ENCODE results near the gene ARHGEF19. TPM values are rescaled to one million over a fixed set of nuclear protein-coding genes. Genes with fewer than 3 reads are reported as not detected.

The ARHGEF19 gene
- total and polyA plus RNA-seq, 2 of the 13 experiments (the other 11 are each of a cell fraction or from before 2014, with no cell fraction given), result 1.7 to 1.8 TPM

GRCh38 chr1:16251381-16251780 lies 38.9 kb upstream of the ARHGEF19 start (continued):
- TF ChIP-seq REST (IDR thresholded peaks at IDR 0.05; ENCODE audit: borderline replicate concordance in 1 of 2, low read depth in 1 of 2, low read length in 2 of 2) (no peak), ZFP36L1 (CRISPR knock-in tag; IDR thresholded peaks at IDR 0.05) (no peak), ESRRA (CRISPR knock-in tag; IDR thresholded peaks at IDR 0.05; ENCODE audit: low read depth) (no peak), ZNF784 (CRISPR knock-in tag; IDR thresholded peaks at IDR 0.05; ENCODE audit: borderline replicate concordance) (no peak)

GRCh38 chr1:16250524-16251251 lies 38.2 kb upstream of the ARHGEF19 start:
- H3K4me2 ChIP-seq (ENCODE audit: low read depth, low read length), result no peak overlapping the region
- 90% methylated on average over 10 of the region's 15 CpGs for WGBS (ENCODE audit: low lambda C conversion rate)
- no peak for DNase-seq (ENCODE audit: low spot score)
- H4K20me1 ChIP-seq (ENCODE audit: insufficient read depth, low read length), result no peaks in the 10 kb centered on the region
- no peak overlapping the region for H3K4me3 ChIP-seq (replicated peaks in 1 of 3; ENCODE audit: insufficient read depth in 1 of 3, low read depth in 2 of 3, low read length in 3 of 3)
- ATAC-seq, result no peak
- no peak overlapping the region for H3K9ac ChIP-seq (ENCODE audit: insufficient read depth, low read depth, low read length)
- ChIA-PET CTCF (ENCODE audit: low intra/inter-chr PET ratio, low total read pairs) (no interaction called here), POLR2A (no interaction called here)
- BruUV-seq (replicated peaks), result no TSS peak
- no peaks in the 10 kb centered on the region for H3K9me3 ChIP-seq (ENCODE audit: low read length)
- in situ Hi-C loops (cut with HindIII; ENCODE audit: extremely low pct_ligation_motif_present, low pct_unique_long_range_greater_than_20kb), result no loop called here
- H3K36me3 ChIP-seq (replicated peaks in 1 of 2; ENCODE audit: control insufficient read depth in 1 of 2, insufficient read depth in 2 of 2, low read length in 2 of 2), result peaks cover 14 to 63% of the 10 kb centered on the region in 2 experiments
- H3K27me3 ChIP-seq (ENCODE audit: control insufficient read depth in 1 of 2, insufficient read depth in 2 of 2, low read length in 2 of 2), result no peaks in the 10 kb centered on the region
- intact Hi-C loops (cut with micrococcal nuclease; ENCODE audit: unreplicated experiment), result no loop called here
- no peak overlapping the region for H3K27ac ChIP-seq (ENCODE audit: extremely low read length, insufficient read depth, low read length)
- H3K4me1 ChIP-seq (ENCODE audit: insufficient read depth, low read length), result peaks cover 6% of the 10 kb centered on the region; the same call in 1 of the 2 replicates
- H3K79me2 ChIP-seq (ENCODE audit: insufficient read depth, low read length), result no peaks in the 10 kb centered on the region
- H2AFZ ChIP-seq (ENCODE audit: low read length), result no peak overlapping the region
- FAIRE-seq, result no peak
- TF ChIP-seq PRMT3 (CRISPR knock-in tag; IDR thresholded peaks at IDR 0.05; ENCODE audit: borderline replicate concordance, low read depth), result no peak
- TF ChIP-seq, protein P1, sequence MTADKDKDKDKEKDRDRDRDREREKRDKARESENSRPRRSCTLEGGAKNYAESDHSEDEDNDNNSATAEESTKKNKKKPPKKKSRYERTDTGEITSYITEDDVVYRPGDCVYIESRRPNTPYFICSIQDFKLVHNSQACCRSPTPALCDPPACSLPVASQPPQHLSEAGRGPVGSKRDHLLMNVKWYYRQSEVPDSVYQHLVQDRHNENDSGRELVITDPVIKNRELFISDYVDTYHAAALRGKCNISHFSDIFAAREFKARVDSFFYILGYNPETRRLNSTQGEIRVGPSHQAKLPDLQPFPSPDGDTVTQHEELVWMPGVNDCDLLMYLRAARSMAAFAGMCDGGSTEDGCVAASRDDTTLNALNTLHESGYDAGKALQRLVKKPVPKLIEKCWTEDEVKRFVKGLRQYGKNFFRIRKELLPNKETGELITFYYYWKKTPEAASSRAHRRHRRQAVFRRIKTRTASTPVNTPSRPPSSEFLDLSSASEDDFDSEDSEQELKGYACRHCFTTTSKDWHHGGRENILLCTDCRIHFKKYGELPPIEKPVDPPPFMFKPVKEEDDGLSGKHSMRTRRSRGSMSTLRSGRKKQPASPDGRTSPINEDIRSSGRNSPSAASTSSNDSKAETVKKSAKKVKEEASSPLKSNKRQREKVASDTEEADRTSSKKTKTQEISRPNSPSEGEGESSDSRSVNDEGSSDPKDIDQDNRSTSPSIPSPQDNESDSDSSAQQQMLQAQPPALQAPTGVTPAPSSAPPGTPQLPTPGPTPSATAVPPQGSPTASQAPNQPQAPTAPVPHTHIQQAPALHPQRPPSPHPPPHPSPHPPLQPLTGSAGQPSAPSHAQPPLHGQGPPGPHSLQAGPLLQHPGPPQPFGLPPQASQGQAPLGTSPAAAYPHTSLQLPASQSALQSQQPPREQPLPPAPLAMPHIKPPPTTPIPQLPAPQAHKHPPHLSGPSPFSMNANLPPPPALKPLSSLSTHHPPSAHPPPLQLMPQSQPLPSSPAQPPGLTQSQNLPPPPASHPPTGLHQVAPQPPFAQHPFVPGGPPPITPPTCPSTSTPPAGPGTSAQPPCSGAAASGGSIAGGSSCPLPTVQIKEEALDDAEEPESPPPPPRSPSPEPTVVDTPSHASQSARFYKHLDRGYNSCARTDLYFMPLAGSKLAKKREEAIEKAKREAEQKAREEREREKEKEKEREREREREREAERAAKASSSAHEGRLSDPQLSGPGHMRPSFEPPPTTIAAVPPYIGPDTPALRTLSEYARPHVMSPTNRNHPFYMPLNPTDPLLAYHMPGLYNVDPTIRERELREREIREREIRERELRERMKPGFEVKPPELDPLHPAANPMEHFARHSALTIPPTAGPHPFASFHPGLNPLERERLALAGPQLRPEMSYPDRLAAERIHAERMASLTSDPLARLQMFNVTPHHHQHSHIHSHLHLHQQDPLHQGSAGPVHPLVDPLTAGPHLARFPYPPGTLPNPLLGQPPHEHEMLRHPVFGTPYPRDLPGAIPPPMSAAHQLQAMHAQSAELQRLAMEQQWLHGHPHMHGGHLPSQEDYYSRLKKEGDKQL (CRISPR knock-in tag; IDR thresholded peaks at IDR 0.05; ENCODE audit: low read depth), result no peak
- no peak for TF ChIP-seq ZSCAN22 (CRISPR knock-in tag; IDR thresholded peaks at IDR 0.05)

Data from HepG2 (cell line).